Measurements from ENCODE around the gene TNIP2. TPM values are rescaled to one million over a fixed set of nuclear protein-coding genes. Genes with fewer than 3 reads are reported as not detected.

Gene TNIP2, protein sequence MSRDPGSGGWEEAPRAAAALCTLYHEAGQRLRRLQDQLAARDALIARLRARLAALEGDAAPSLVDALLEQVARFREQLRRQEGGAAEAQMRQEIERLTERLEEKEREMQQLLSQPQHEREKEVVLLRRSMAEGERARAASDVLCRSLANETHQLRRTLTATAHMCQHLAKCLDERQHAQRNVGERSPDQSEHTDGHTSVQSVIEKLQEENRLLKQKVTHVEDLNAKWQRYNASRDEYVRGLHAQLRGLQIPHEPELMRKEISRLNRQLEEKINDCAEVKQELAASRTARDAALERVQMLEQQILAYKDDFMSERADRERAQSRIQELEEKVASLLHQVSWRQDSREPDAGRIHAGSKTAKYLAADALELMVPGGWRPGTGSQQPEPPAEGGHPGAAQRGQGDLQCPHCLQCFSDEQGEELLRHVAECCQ
- total RNA-seq (47.6 and 51.0 TPM in 2 replicates), polyA plus RNA-seq (71.9 and 107 TPM in 2 replicates), polyA minus RNA-seq (64.0 and 75.4 TPM in 2 replicates)
- total RNA-seq (2013) = 36.4 TPM

DNA sequence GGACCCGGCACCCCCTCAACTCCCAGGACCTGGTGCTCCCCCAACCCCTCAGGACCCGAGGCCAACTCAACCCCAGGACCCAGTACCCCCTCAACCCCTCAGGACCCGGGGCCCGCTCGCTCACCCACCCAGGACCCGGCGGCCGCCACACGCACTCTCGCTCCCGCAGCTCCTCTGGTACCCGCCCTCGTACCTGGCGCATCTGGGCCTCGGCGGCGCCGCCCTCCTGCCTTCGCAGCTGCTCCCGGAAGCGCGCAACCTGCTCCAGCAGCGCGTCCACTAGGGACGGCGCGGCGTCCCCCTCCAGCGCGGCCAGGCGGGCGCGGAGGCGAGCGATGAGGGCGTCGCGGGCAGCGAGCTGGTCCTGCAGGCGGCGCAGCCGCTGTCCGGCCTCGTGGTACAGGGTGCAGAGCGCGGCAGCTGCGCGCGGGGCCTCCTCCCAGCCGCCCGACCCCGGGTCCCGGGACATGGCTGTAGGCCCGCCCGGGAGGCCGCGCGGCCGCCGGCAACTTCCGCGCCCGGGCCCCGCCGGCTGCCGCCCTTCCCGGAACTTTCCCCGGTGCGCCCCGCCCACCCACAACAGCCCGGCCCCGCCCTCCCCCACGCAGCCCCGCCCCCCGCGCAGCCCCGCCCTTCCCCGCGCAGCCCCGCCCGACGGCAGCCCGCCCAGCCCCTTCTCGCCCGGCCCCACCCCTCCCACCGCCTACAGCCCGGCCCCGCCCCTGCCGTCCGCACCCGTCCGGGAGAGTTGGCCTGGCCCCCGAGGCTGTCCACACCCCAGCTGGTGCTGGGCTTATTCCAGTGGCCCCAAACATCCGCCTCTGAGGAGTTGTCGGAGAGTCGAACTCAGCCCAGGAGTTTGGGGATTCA lies at the start of gene TNIP2:
TSS of gene TNIP2 (minus strand) at position 516 of the 870 bp plus-strand sequence. CDS start at position 469, 47 bp downstream.
- intact Hi-C loops (cut with micrococcal nuclease) = loop anchor here (1.0 to 2.0 kb wide), 5 partner anchors 10 to 318 kb away; partner anchors contain the start of genes GRK4, HTT, HTT-AS and NOP14
- POLR2A ChIA-PET = interaction anchor here (0.6 to 2.6 kb wide), 5 partner anchors 9 to 282 kb away, joined by 3 to 8 read pairs (median 4); no protein-coding TSS in a partner anchor
- CTCF ChIA-PET = interaction anchor here (0.8 to 1.6 kb wide), 4 partner anchors 10 to 208 kb away, joined by 3 to 5 read pairs (median 5); partner anchors contain the start of genes GRK4 and NOP14
- H4K20me1 ChIP-seq (ENCODE audit: control insufficient read depth, insufficient read depth, low read length, poor library complexity, severe bottlenecking) = peaks cover 33% of the 10 kb centered on the region
- DNase-seq (peak; percentile 88), ATAC-seq (ENCODE audit: low read depth) (peak; percentile 86)
- TF ChIP-seq, protein P1, sequence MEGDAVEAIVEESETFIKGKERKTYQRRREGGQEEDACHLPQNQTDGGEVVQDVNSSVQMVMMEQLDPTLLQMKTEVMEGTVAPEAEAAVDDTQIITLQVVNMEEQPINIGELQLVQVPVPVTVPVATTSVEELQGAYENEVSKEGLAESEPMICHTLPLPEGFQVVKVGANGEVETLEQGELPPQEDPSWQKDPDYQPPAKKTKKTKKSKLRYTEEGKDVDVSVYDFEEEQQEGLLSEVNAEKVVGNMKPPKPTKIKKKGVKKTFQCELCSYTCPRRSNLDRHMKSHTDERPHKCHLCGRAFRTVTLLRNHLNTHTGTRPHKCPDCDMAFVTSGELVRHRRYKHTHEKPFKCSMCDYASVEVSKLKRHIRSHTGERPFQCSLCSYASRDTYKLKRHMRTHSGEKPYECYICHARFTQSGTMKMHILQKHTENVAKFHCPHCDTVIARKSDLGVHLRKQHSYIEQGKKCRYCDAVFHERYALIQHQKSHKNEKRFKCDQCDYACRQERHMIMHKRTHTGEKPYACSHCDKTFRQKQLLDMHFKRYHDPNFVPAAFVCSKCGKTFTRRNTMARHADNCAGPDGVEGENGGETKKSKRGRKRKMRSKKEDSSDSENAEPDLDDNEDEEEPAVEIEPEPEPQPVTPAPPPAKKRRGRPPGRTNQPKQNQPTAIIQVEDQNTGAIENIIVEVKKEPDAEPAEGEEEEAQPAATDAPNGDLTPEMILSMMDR (IDR thresholded peaks at IDR 0.05) = peak; percentile 31
- TF ChIP-seq EZH2 (IDR thresholded peaks at IDR 0.05; ENCODE audit: borderline replicate concordance, insufficient read depth, low read depth, low read length, poor library complexity, severe bottlenecking) = no peak
- peak within 1 kb of the TSS; percentile 83 for H3K4me3 Mint-ChIP-seq
- peak within 1 kb of the TSS; percentile 92 for H3K4me2 ChIP-seq (replicated peaks; ENCODE audit: low read depth, low read length, poor library complexity, severe bottlenecking)
- H3K4me1 ChIP-seq (ENCODE audit: control insufficient read depth in 2 of 2, insufficient read depth in 2 of 2, low read length in 2 of 2) = peaks cover 11 to 21% of the 10 kb centered on the region in 2 donors
- H3K4me1 Mint-ChIP-seq = peaks cover 31% of the 10 kb centered on the region
- H3K4me3 ChIP-seq (ENCODE audit: control extremely low read depth in 1 of 5, extremely low read depth in 1 of 5, insufficient read depth in 1 of 5, low read depth in 2 of 5, low read length in 4 of 5) = peak within 1 kb of the TSS in 4 of 5 experiments; percentile 61 to 78 (median 68)
- no peaks in the 10 kb centered on the region for H3K9me3 Mint-ChIP-seq (ENCODE audit: insufficient read depth)
- peak within 1 kb of the TSS; percentile 64 for H3K9ac ChIP-seq (ENCODE audit: low read length)
- under 1% methylated on average over 60 of the region's 96 CpGs for WGBS (ENCODE audit: insufficient coverage)
- H3K79me2 ChIP-seq (ENCODE audit: control insufficient read depth, insufficient read depth, low read length) = peaks cover 49% of the 10 kb centered on the region
- H3K27ac ChIP-seq (ENCODE audit: low read length in 2 of 2) = peak within 1 kb of the TSS; percentile 38 to 83
- no peaks in the 10 kb centered on the region for H3K27me3 Mint-ChIP-seq
- H3K36me3 ChIP-seq (replicated peaks in 1 of 2; ENCODE audit: control extremely low read depth in 1 of 2, control insufficient read depth in 1 of 2, extremely low read depth in 1 of 2, insufficient read depth in 2 of 2, low read length in 1 of 2) = peaks cover 0 to 1% of the 10 kb centered on the region in 2 experiments
- H3K27me3 ChIP-seq (replicated peaks in 1 of 4; ENCODE audit: control extremely low read depth in 1 of 4, control insufficient read depth in 3 of 4, insufficient read depth in 4 of 4, low read length in 3 of 4) = no peaks in the 10 kb centered on the region
- H3K9me3 ChIP-seq (ENCODE audit: control extremely low read depth in 1 of 3, control insufficient read depth in 2 of 3, insufficient read depth in 1 of 3, low read length in 2 of 3) = no peaks in the 10 kb centered on the region
- peak within 1 kb of the TSS; percentile 81 for H2AFZ ChIP-seq (ENCODE audit: insufficient read depth, low read depth, low read length, poor library complexity, severe bottlenecking)
- peak within 1 kb of the TSS; percentile 79 for H3K27ac Mint-ChIP-seq
